Measurements from ENCODE around the gene NFIA. TPM values are rescaled to one million over a fixed set of nuclear protein-coding genes. Genes with fewer than 3 reads are reported as not detected.
A peak's percentile ranks its signal among the peaks of the same experiment; 100 is the strongest.
"Not testable (repeated sequence)": the region's sequence is repeated elsewhere in the genome, so short reads cannot be mapped to it uniquely, and the experiment has no call there.

NFIA gene
- total RNA-seq, 3 donors from 2014 or later, result 54.9 to 87.5 (median 79.6) TPM

- intact Hi-C loops (cut with DNase I; ENCODE audit: low total_unique reads), result no loop called here
- Histone ChIP-seq H3K4me3 (no peak overlapping the region), H3K27me3 (no peaks in the 10 kb centered on the region), H3K36me3 (no peaks in the 10 kb centered on the region), H3K9me3 (no peaks in the 10 kb centered on the region), H3K4me1 (no peaks in the 10 kb centered on the region), H3K27ac (no peak overlapping the region)
- no peak for TF ChIP-seq CTCF (IDR thresholded peaks at IDR 0.05)
- no peak for TF ChIP-seq POLR2AphosphoS5 (IDR thresholded peaks at IDR 0.05)
- TF ChIP-seq POLR2A (IDR thresholded peaks at IDR 0.05), result no peak
- no peak for DNase-seq (ENCODE audit: low spot score in 2 of 2)
Observed at GRCh38 chr1:61070054-61070453, 12.3 kb upstream of the NFIA start.

- no peaks in the 10 kb centered on the region for H3K27me3 ChIP-seq
- H3K4me1 ChIP-seq, result peaks cover 0 to 5% of the 10 kb centered on the region in 2 donors
- no peak overlapping the region for H3K4me3 ChIP-seq
- TF ChIP-seq CTCF (IDR thresholded peaks at IDR 0.05) (no peak), POLR2AphosphoS5 (IDR thresholded peaks at IDR 0.05) (no peak), POLR2A (IDR thresholded peaks at IDR 0.05) (no peak)
- intact Hi-C loops (cut with DNase I; ENCODE audit: low total_unique reads), result no loop called here
- DNase-seq (ENCODE audit: low spot score in 2 of 2), result no peak
- no peaks in the 10 kb centered on the region for H3K36me3 ChIP-seq
- H3K27ac ChIP-seq, result no peak overlapping the region
- H3K9me3 ChIP-seq, result no peaks in the 10 kb centered on the region
Observed at GRCh38 chr1:61071205-61072130, 10.9 kb upstream of the NFIA start.

GRCh38 chr1:61073871-61074270, 8.5 kb upstream of the NFIA start:
- intact Hi-C loops (cut with DNase I; ENCODE audit: low total_unique reads), result no loop called here

GRCh38 chr1:61075833-61076232, 6.5 kb upstream of the NFIA start:
- DNase-seq (ENCODE audit: low spot score in 2 of 2); H3K9me3 ChIP-seq; intact Hi-C loops (cut with DNase I; ENCODE audit: low total_unique reads); H3K36me3 ChIP-seq; H3K27me3 ChIP-seq: not testable (repeated sequence)
- Histone ChIP-seq H3K27ac (peak overlapping the region; percentile 85 to 86), H3K4me3 (peak overlapping the region in 1 of 3 donors; percentile 70), H3K4me1 (peaks cover 6 to 14% of the 10 kb centered on the region in 2 donors)

More at GRCh38 chr1:61073871-61074270, 8.5 kb upstream of the NFIA start:
- Histone ChIP-seq H3K9me3 (no peaks in the 10 kb centered on the region), H3K4me3 (no peak overlapping the region), H3K27ac (no peak overlapping the region), H3K36me3 (no peaks in the 10 kb centered on the region), H3K27me3 (no peaks in the 10 kb centered on the region), H3K4me1 (peaks cover 4 to 5% of the 10 kb centered on the region in 2 donors)
- no peak for DNase-seq (ENCODE audit: low spot score in 2 of 2)
- TF ChIP-seq POLR2AphosphoS5 (IDR thresholded peaks at IDR 0.05), result no peak
- TF ChIP-seq CTCF (IDR thresholded peaks at IDR 0.05), result no peak
- no peak for TF ChIP-seq POLR2A (IDR thresholded peaks at IDR 0.05)

GRCh38 chr1:61076728-61077675, 5.4 kb upstream of the NFIA start:
- intact Hi-C loops (cut with DNase I; ENCODE audit: low total_unique reads), result no loop called here
- TF ChIP-seq CTCF (IDR thresholded peaks at IDR 0.05) (peak in 1 of 3 donors; percentile 19), POLR2AphosphoS5 (IDR thresholded peaks at IDR 0.05) (peak in 2 of 3 donors; percentile 66 to 80), POLR2A (IDR thresholded peaks at IDR 0.05) (no peak)
- Histone ChIP-seq H3K9me3 (no peaks in the 10 kb centered on the region), H3K4me1 (peaks cover 6 to 14% of the 10 kb centered on the region in 2 donors), H3K27me3 (no peaks in the 10 kb centered on the region), H3K36me3 (no peaks in the 10 kb centered on the region), H3K27ac (peak overlapping the region; percentile 85 to 86), H3K4me3 (peak overlapping the region; percentile 56 to 70 (median 61))
- peak; percentile 70 to 85 for DNase-seq (ENCODE audit: low spot score in 2 of 2)
